HepG2 (cell line): ENCODE measurements around the gene PRR30. TPM values are rescaled to one million over a fixed set of nuclear protein-coding genes. Genes with fewer than 3 reads are reported as not detected.
A peak's percentile ranks its signal among the peaks of the same experiment; 100 is the strongest.

Experiments
- FOXC1 ChIP-seq: sonication (generic); formaldehyde crosslinking; IDR thresholded peaks from 2 replicates; pipeline ENCODE4 v1.8.0; 2022; ENCODE audit warnings: mild to moderate bottlenecking, missing genetic modification reagents, borderline replicate concordance
- GATA4 ChIP-seq: sonication (generic); IDR thresholded peaks from 2 replicates; pipeline ENCODE4 v1.6.1; 2016; ENCODE audit warnings: antibody characterized with exemption, low read depth, borderline replicate concordance
- ISL2 ChIP-seq: sonication (generic); formaldehyde crosslinking; IDR thresholded peaks from 2 replicates; pipeline ENCODE4 v1.5.0; 2020; ENCODE audit warnings: missing genetic modification reagents
- KLF13 ChIP-seq: sonication (generic); formaldehyde crosslinking; IDR thresholded peaks from 2 replicates; pipeline ENCODE4 v1.4.0; 2020; ENCODE audit warnings: mild to moderate bottlenecking, missing genetic modification reagents
- MBNL3 ChIP-seq: fragments of 250-450 bp; sonication (Bioruptor Pico); conservative IDR thresholded peaks from 2 replicates; pipeline ENCODE4 v1.8.0; 2022; ENCODE audit warnings: mild to moderate bottlenecking, inconsistent platforms
- RBFOX2 ChIP-seq: fragments of 200-400 bp; formaldehyde crosslinking; IDR thresholded peaks from 2 replicates; pipeline ENCODE4 v1.6.1; 2017; ENCODE audit warnings: low read depth, mild to moderate bottlenecking, low read length
- RNF2 ChIP-seq: fragments of 450-650 bp; conservative IDR thresholded peaks from 2 replicates; pipeline ENCODE4 v1.6.1; 2016; ENCODE audit warnings: low read depth
- YEATS4 ChIP-seq: sonication (generic); formaldehyde crosslinking; IDR thresholded peaks from 2 replicates; pipeline ENCODE4 v1.4.0; 2020; ENCODE audit warnings: missing genetic modification reagents, borderline replicate concordance
- ZBTB7A ChIP-seq: sonication (generic); formaldehyde crosslinking; IDR thresholded peaks from 2 replicates; pipeline ENCODE4 v1.8.0; 2022; ENCODE audit warnings: mild to moderate bottlenecking, missing genetic modification reagents
- ZFYVE20 ChIP-seq: sonication (generic); formaldehyde crosslinking; IDR thresholded peaks from 2 replicates; pipeline ENCODE4 v1.8.0; 2023; ENCODE audit warnings: low read depth, mild to moderate bottlenecking, moderate library complexity, missing genetic modification reagents, borderline replicate concordance
- ZNF260 ChIP-seq: sonication (generic); formaldehyde crosslinking; IDR thresholded peaks from 2 replicates; pipeline ENCODE4 v1.4.0; 2020; ENCODE audit warnings: missing genetic modification reagents, low read depth, mild to moderate bottlenecking, borderline replicate concordance
- ZNF274 ChIP-seq: sonication (generic); formaldehyde crosslinking; IDR thresholded peaks from 2 replicates; pipeline ENCODE4 v1.5.1; 2020; ENCODE audit warnings: mild to moderate bottlenecking, missing genetic modification reagents
- ZNF317 ChIP-seq: sonication (generic); formaldehyde crosslinking; IDR thresholded peaks from 2 replicates; pipeline ENCODE4 v1.5.0; 2020; ENCODE audit warnings: mild to moderate bottlenecking, missing genetic modification reagents
- ZNF367 ChIP-seq: sonication (generic); formaldehyde crosslinking; IDR thresholded peaks from 2 replicates; pipeline ENCODE4 v1.4.0; 2020; ENCODE audit warnings: missing genetic modification reagents, borderline replicate concordance
- ZNF430 ChIP-seq: sonication (generic); formaldehyde crosslinking; IDR thresholded peaks from 2 replicates; pipeline ENCODE4 v1.9.0; 2021; ENCODE audit warnings: mild to moderate bottlenecking, missing genetic modification reagents
- ZNF572 ChIP-seq: sonication (generic); formaldehyde crosslinking; IDR thresholded peaks from 2 replicates; pipeline ENCODE4 v1.5.1; 2020; ENCODE audit warnings: mild to moderate bottlenecking, missing genetic modification reagents
- ZNF672 ChIP-seq: sonication (generic); formaldehyde crosslinking; IDR thresholded peaks from 2 replicates; pipeline ENCODE4 v1.8.1; 2022; ENCODE audit warnings: missing genetic modification reagents
- ZNF703 ChIP-seq: sonication (generic); formaldehyde crosslinking; IDR thresholded peaks from 2 replicates; pipeline ENCODE4 v1.5.1; 2020; ENCODE audit warnings: missing genetic modification reagents, mild to moderate bottlenecking, moderate library complexity, borderline replicate concordance
- ZNF761 ChIP-seq: sonication (generic); formaldehyde crosslinking; conservative IDR thresholded peaks from 2 replicates; pipeline ENCODE4 v1.4.0; 2020; ENCODE audit warnings: mild to moderate bottlenecking, missing genetic modification reagents
- ZNF883 ChIP-seq: sonication (generic); formaldehyde crosslinking; IDR thresholded peaks from 2 replicates; pipeline ENCODE4 v1.5.1; 2020; ENCODE audit warnings: mild to moderate bottlenecking, missing genetic modification reagents; ENCODE audit errors: not compliant biosample characterization
- polyA plus RNA-seq, 8 experiments: library from polyadenylated mRNA; depleted of rRNA in 3 of 8; stranded (reverse) in 7 of 8; unstranded in 1 of 8; fragments of >200 nt; fragmentation: Illumina TruSeq in 4 of 8; extraction: Trizol in 4 of 8; gene quantifications; 2 replicates each; pipeline versions ENCODE4 v1.2.1 to v1.2.3, GENCODE V29; 2011 to 2016; ENCODE audit warnings: low read depth in 4 of 8, missing spikeins in 1 of 8, mixed read lengths in 1 of 8; ENCODE audit not compliant: insufficient read depth in 1 of 8
- total RNA-seq, 5 experiments: library from RNA; depleted of rRNA; stranded (reverse); fragments of >200 nt; fragmentation: Illumina TruSeq; extraction: Trizol; gene quantifications; 2 replicates each; pipeline ENCODE4 v1.2.3, GENCODE V29; 2016; ENCODE audit warnings: low read depth in 1 of 5
- TF ChIP-seq, protein P1 (sequence below): sonication (generic); formaldehyde crosslinking; IDR thresholded peaks from 2 replicates; pipeline ENCODE4 v1.4.0; 2020; ENCODE audit warnings: missing genetic modification reagents
- TF ChIP-seq, protein P2 (sequence below): sonication (generic); formaldehyde crosslinking; IDR thresholded peaks from 2 replicates; pipeline ENCODE4 v1.5.1; 2020; ENCODE audit warnings: missing genetic modification reagents, mild to moderate bottlenecking, borderline replicate concordance
- TF ChIP-seq, protein P3 (sequence below): sonication (generic); formaldehyde crosslinking; IDR thresholded peaks from 2 replicates; pipeline ENCODE4 v1.5.1; 2020; ENCODE audit warnings: missing genetic modification reagents, mild to moderate bottlenecking, borderline replicate concordance

PRR30 gene
- total and polyA plus RNA-seq, 2 of the 13 experiments (the other 11 are each of a cell fraction or from before 2014, with no cell fraction given): not detected

DNA sequence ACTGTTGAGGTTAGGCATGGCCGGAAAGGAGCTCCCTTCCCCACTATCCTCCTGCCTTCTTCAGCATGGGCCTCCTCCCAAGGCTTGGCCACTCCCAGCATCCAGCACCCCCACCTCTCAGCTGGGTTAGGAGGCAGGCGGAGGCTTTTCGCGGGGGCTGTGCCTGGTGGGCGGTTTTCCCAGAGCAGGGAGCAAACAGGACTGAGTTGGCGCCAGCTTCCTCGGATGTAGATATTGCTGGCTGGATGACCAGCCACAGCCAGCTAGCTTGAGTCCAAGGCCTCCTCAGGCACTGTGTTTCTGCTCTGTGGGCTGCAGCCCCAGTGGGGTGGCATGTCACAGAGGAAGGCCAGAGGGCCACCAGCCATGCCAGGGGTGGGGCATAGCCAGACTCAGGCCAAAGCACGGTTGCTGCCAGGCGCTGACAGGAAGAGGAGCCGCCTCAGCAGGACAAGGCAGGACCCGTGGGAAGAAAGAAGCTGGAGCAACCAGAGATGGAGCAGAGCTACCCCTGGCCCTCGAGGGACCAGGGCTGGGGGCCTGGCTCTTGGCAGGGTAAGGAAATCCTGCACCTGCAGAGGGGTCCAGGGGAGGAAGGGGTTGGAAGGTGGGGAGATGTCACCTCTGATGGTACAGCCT, 9.7 kb upstream of the PRR30 start, which contains the start of gene TCF23 (continued):
- TF ChIP-seq RNF2: no peak
- no peak for TF ChIP-seq YEATS4 (CRISPR knock-in tag)
- TF ChIP-seq ZNF274: peak; percentile 81; the same call in 1 of the 2 replicates
- TF ChIP-seq MBNL3 (CRISPR knock-in tag): no peak
- no peak for TF ChIP-seq ZNF430 (CRISPR knock-in tag)
- TF ChIP-seq ZNF672 (CRISPR knock-in tag): no peak
- TF ChIP-seq ZNF260: no peak
- peak; percentile 64 for TF ChIP-seq ZNF883 (CRISPR knock-in tag)
- TF ChIP-seq RBFOX2: no peak
- TF ChIP-seq ZNF367 (CRISPR knock-in tag): no peak
- TF ChIP-seq ZFYVE20: no peak
- TF ChIP-seq ZNF761 (CRISPR knock-in tag): no peak
- TF ChIP-seq, protein P1, sequence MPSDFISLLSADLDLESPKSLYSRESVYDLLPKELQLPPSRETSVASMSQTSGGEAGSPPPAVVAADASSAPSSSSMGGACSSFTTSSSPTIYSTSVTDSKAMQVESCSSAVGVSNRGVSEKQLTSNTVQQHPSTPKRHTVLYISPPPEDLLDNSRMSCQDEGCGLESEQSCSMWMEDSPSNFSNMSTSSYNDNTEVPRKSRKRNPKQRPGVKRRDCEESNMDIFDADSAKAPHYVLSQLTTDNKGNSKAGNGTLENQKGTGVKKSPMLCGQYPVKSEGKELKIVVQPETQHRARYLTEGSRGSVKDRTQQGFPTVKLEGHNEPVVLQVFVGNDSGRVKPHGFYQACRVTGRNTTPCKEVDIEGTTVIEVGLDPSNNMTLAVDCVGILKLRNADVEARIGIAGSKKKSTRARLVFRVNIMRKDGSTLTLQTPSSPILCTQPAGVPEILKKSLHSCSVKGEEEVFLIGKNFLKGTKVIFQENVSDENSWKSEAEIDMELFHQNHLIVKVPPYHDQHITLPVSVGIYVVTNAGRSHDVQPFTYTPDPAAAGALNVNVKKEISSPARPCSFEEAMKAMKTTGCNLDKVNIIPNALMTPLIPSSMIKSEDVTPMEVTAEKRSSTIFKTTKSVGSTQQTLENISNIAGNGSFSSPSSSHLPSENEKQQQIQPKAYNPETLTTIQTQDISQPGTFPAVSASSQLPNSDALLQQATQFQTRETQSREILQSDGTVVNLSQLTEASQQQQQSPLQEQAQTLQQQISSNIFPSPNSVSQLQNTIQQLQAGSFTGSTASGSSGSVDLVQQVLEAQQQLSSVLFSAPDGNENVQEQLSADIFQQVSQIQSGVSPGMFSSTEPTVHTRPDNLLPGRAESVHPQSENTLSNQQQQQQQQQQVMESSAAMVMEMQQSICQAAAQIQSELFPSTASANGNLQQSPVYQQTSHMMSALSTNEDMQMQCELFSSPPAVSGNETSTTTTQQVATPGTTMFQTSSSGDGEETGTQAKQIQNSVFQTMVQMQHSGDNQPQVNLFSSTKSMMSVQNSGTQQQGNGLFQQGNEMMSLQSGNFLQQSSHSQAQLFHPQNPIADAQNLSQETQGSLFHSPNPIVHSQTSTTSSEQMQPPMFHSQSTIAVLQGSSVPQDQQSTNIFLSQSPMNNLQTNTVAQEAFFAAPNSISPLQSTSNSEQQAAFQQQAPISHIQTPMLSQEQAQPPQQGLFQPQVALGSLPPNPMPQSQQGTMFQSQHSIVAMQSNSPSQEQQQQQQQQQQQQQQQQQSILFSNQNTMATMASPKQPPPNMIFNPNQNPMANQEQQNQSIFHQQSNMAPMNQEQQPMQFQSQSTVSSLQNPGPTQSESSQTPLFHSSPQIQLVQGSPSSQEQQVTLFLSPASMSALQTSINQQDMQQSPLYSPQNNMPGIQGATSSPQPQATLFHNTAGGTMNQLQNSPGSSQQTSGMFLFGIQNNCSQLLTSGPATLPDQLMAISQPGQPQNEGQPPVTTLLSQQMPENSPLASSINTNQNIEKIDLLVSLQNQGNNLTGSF (CRISPR knock-in tag): no peak
- no peak for TF ChIP-seq ZNF703 (CRISPR knock-in tag)
- no peak for TF ChIP-seq ZNF572
- no peak for TF ChIP-seq ISL2 (CRISPR knock-in tag)
- TF ChIP-seq ZBTB7A (CRISPR knock-in tag): no peak
- TF ChIP-seq, protein P2, sequence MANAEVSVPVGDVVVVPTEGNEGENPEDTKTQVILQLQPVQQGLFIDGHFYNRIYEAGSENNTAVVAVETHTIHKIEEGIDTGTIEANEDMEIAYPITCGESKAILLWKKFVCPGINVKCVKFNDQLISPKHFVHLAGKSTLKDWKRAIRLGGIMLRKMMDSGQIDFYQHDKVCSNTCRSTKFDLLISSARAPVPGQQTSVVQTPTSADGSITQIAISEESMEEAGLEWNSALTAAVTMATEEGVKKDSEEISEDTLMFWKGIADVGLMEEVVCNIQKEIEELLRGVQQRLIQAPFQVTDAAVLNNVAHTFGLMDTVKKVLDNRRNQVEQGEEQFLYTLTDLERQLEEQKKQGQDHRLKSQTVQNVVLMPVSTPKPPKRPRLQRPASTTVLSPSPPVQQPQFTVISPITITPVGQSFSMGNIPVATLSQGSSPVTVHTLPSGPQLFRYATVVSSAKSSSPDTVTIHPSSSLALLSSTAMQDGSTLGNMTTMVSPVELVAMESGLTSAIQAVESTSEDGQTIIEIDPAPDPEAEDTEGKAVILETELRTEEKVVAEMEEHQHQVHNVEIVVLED (CRISPR knock-in tag): no peak
- TF ChIP-seq GATA4: no peak
- no peak for TF ChIP-seq ZNF317
- TF ChIP-seq FOXC1: peak; percentile 44; the same call in 1 of the 2 replicates
- TF ChIP-seq, protein P3, sequence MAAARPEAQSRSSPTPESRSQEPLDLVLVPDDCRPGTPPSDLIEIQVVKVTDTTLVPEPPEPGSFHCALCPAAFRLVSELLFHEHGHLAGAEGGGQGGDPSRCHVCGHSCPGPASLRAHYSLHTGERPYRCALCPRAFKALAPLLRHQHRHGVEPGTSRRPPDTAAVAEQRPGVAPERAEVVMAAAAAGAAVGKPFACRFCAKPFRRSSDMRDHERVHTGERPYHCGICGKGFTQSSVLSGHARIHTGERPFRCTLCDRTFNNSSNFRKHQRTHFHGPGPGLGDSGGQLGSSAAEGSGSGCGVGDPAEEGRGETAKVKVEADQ (CRISPR knock-in tag): 0 out of 2 replicates have a peak, but pooled peaks have one; percentile 35
- no peak for TF ChIP-seq KLF13
